KMS-11 (cell line): ENCODE data around the gene HARBI1.

Source experiments
- H2AFZ ChIP-seq: fragments of 200-600 bp; sonication (generic); 2 replicates; pipeline ENCODE4 v1.6.1; 2016; ENCODE audit warnings: antibody characterized with exemption, mixed run types, low read depth
- H3K27ac ChIP-seq: fragments of 200-600 bp; sonication (generic); 2 replicates; pipeline ENCODE4 v1.6.1; 2016; ENCODE audit warnings: mild to moderate bottlenecking, mixed run types
- H3K27me3 ChIP-seq: fragments of 200-600 bp; sonication (generic); 2 replicates; pipeline ENCODE4 v1.6.1; 2017; ENCODE audit warnings: mild to moderate bottlenecking, low read depth, mixed run types, moderate library complexity; ENCODE audit not compliant: insufficient read depth
- H3K36me3 ChIP-seq: fragments of 200-600 bp; sonication (generic); 2 replicates; pipeline ENCODE4 v1.6.1; 2017; ENCODE audit warnings: mild to moderate bottlenecking, mixed run types; ENCODE audit not compliant: insufficient read depth
- H3K4me1 ChIP-seq: fragments of 200-600 bp; sonication (generic); 2 replicates; pipeline ENCODE4 v1.6.1; 2016; ENCODE audit warnings: mild to moderate bottlenecking, low read depth, mixed run types; ENCODE audit not compliant: poor library complexity, severe bottlenecking
- H3K4me2 ChIP-seq: fragments of 200-600 bp; sonication (generic); 2 replicates; pipeline ENCODE4 v1.7.0; 2016; ENCODE audit warnings: mild to moderate bottlenecking, mixed run types
- H3K4me3 ChIP-seq: fragments of 200-600 bp; sonication (generic); IDR thresholded peaks from 2 replicates; pipeline ENCODE4 v1.6.1; 2017; ENCODE audit warnings: low read depth, low read length, mixed read lengths; ENCODE audit not compliant: insufficient read depth
- H3K79me2 ChIP-seq: fragments of 200-600 bp; sonication (generic); 2 replicates; pipeline ENCODE4 v1.6.1; 2016; ENCODE audit warnings: low read depth, mixed run types; ENCODE audit not compliant: insufficient read depth
- H3K9ac ChIP-seq: fragments of 200-600 bp; sonication (generic); 2 replicates; pipeline ENCODE4 v1.6.1; 2016; ENCODE audit warnings: mild to moderate bottlenecking, mixed run types
- H4K20me1 ChIP-seq: fragments of 200-600 bp; sonication (generic); 2 replicates; pipeline ENCODE4 v1.6.1; 2016; ENCODE audit warnings: mild to moderate bottlenecking, mixed run types; ENCODE audit not compliant: insufficient read depth
- CTCF ChIP-seq: fragments of 200-600 bp; sonication (generic); conservative IDR thresholded peaks from 2 replicates; pipeline ENCODE4 v1.6.1; 2017; ENCODE audit warnings: low read depth, mild to moderate bottlenecking, antibody characterized with exemption, low read length, moderate library complexity, mixed read lengths

Gene HARBI1

GRCh38 chr11:46658259-46658658 is 41.2 kb upstream of the HARBI1 start:
- Histone ChIP-seq H4K20me1 (no peaks in the 10 kb centered on the region), H3K27ac (no peak overlapping the region), H2AFZ (no peak overlapping the region), H3K4me3 (no peak overlapping the region), H3K79me2 (no peaks in the 10 kb centered on the region), H3K9ac (no peak overlapping the region), H3K36me3 (no peaks in the 10 kb centered on the region; the same call in 1 of the 2 replicates), H3K27me3 (no peaks in the 10 kb centered on the region), H3K4me2 (no peak overlapping the region), H3K4me1 (peaks cover 52% of the 10 kb centered on the region)
- TF ChIP-seq CTCF: no peak

GRCh38 chr11:46657186-46657585 is 40.2 kb upstream of the HARBI1 start:
- Histone ChIP-seq H2AFZ (no peak overlapping the region), H3K4me1 (peaks cover 44% of the 10 kb centered on the region), H3K9ac (no peak overlapping the region), H3K27ac (no peak overlapping the region), H3K4me3 (no peak overlapping the region), H3K79me2 (no peaks in the 10 kb centered on the region), H3K36me3 (no peaks in the 10 kb centered on the region; the same call in 1 of the 2 replicates), H4K20me1 (no peaks in the 10 kb centered on the region), H3K4me2 (no peak overlapping the region), H3K27me3 (no peaks in the 10 kb centered on the region)
- no peak for TF ChIP-seq CTCF

- no peak overlapping the region for H3K9ac ChIP-seq
- H3K4me3 ChIP-seq: no peak overlapping the region
- no peaks in the 10 kb centered on the region; the same call in 1 of the 2 replicates for H3K36me3 ChIP-seq
- H2AFZ ChIP-seq: no peak overlapping the region
- H3K27me3 ChIP-seq: no peaks in the 10 kb centered on the region
- H3K4me2 ChIP-seq: no peak overlapping the region
- H4K20me1 ChIP-seq: no peaks in the 10 kb centered on the region
- no peaks in the 10 kb centered on the region for H3K79me2 ChIP-seq
- H3K27ac ChIP-seq: no peak overlapping the region
- no peak for TF ChIP-seq CTCF
- H3K4me1 ChIP-seq: peaks cover 30% of the 10 kb centered on the region
Observed at GRCh38 chr11:46655631-46656030, 38.6 kb upstream of the HARBI1 start.

- no peak for TF ChIP-seq CTCF
- Histone ChIP-seq H4K20me1 (no peaks in the 10 kb centered on the region), H3K27me3 (no peaks in the 10 kb centered on the region), H3K4me3 (no peak overlapping the region), H3K4me1 (no peaks in the 10 kb centered on the region), H3K79me2 (no peaks in the 10 kb centered on the region), H3K9ac (no peak overlapping the region), H3K4me2 (no peak overlapping the region), H2AFZ (no peak overlapping the region), H3K36me3 (no peaks in the 10 kb centered on the region), H3K27ac (no peak overlapping the region)
Observed at GRCh38 chr11:46649180-46649738, 32.2 kb upstream of the HARBI1 start.
